Rectal smooth muscle tissue (tissue), 1 donor: ENCODE data around the gene ACP3.

Experiments
- H3K27ac ChIP-seq: one replicate; pipeline ENCODE4 v1.7.0; 2013; ENCODE audit warnings: low read depth, low read length, inconsistent platforms
- H3K27me3 ChIP-seq: one replicate; pipeline ENCODE4 v1.7.0; 2013; ENCODE audit warnings: low read length; ENCODE audit not compliant: control insufficient read depth, insufficient read depth
- H3K36me3 ChIP-seq: one replicate; pipeline ENCODE4 v1.7.0; 2013; ENCODE audit warnings: low read length; ENCODE audit not compliant: control insufficient read depth, insufficient read depth
- H3K4me1 ChIP-seq: one replicate; pipeline ENCODE4 v1.7.0; 2013; ENCODE audit warnings: low read length; ENCODE audit not compliant: control insufficient read depth, insufficient read depth
- H3K4me3 ChIP-seq: one replicate; pipeline ENCODE4 v1.7.0; 2013; ENCODE audit warnings: low read length
- H3K9ac ChIP-seq: one replicate; pipeline ENCODE4 v1.7.0; 2013; ENCODE audit warnings: low read length

Gene ACP3

DNA sequence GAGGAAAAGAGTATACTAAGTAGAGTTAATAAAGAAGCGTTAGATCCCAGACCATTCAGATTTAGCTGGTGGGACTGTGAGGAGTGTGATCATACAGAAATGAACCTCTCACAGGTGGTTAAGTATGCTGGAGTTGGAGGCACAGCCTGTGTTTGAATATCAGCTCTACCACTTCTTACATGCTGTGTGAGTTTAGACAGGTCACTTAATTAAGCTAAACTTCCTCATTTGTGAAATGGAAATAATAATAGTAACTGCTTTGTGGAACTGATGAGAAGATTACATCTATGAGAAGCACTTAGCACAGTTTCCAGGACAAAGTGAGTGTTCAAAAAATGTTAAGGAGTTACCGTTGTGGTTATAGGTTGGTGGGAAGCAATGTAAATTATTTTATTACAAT, 8.4 kb downstream of the ACP3 start:
- H3K36me3 ChIP-seq, result no peaks in the 10 kb centered on the region
- H3K27ac ChIP-seq, result no peak overlapping the region
- no peaks in the 10 kb centered on the region for H3K4me1 ChIP-seq
- no peak overlapping the region for H3K4me3 ChIP-seq
- no peak overlapping the region for H3K9ac ChIP-seq
- no peaks in the 10 kb centered on the region for H3K27me3 ChIP-seq

DNA sequence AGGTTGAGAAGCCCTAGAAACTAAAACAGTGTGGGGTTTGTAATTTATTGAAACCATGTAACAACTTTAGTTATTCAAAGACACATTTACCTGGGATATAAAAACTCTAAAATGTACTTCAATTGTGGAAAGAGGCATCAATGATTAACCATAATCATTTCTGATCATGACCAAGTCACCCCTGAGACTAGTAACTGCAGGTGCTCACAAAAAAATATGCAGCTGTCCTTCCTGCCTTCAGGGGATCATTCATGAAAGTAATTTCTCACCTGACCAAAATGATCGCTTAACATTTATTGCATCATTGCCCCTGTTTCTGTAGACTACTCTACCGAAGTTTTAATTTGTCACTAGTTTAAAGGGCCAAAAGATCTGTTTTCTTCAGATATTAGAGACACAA, 9.0 kb downstream of the ACP3 start:
- Histone ChIP-seq H3K36me3 (no peaks in the 10 kb centered on the region), H3K9ac (no peak overlapping the region)

DNA sequence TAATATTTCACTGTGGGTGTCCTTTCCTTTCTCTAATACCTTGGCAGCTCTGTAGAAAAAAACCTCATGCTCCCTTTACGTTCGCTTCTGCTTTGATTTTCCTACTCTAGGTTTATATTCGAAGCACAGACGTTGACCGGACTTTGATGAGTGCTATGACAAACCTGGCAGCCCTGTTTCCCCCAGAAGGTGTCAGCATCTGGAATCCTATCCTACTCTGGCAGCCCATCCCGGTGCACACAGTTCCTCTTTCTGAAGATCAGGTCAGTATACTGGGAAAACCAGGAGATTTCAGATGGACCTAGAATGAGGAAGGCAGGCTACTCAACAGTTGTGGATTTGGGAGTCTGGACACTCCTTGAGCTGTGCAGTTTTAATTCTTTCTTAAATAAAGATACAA, 14.9 kb downstream of the ACP3 start:
- Histone ChIP-seq H3K36me3 (no peaks in the 10 kb centered on the region), H3K4me1 (no peaks in the 10 kb centered on the region), H3K9ac (no peak overlapping the region), H3K27me3 (no peaks in the 10 kb centered on the region), H3K4me3 (no peak overlapping the region), H3K27ac (no peak overlapping the region)

More for the DNA sequence above, 9.0 kb downstream of the ACP3 start:
- Histone ChIP-seq H3K27ac (no peak overlapping the region), H3K27me3 (no peaks in the 10 kb centered on the region), H3K4me1 (no peaks in the 10 kb centered on the region), H3K4me3 (no peak overlapping the region)

DNA sequence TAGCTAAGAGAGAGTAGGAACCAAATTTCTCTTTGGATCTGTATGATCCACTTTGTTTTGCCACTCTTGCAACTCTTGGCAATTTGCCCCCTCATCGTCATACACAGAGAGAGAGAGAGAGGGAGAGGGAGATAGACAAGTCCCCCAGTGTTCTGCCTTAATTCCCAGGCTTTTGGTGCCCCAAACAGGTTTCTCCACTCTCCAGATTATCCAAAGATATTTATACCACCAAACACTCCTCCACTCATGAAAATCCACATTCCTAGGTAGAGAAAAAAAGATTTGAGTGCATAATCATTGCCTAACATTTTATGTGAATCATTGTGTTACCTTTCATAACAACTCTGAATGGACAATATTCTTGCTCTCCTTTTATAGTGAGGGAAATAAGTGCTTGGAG, 15.3 kb downstream of the ACP3 start:
- Histone ChIP-seq H3K27me3 (no peaks in the 10 kb centered on the region), H3K4me1 (no peaks in the 10 kb centered on the region), H3K27ac (no peak overlapping the region), H3K4me3 (no peak overlapping the region), H3K36me3 (no peaks in the 10 kb centered on the region), H3K9ac (no peak overlapping the region)

DNA sequence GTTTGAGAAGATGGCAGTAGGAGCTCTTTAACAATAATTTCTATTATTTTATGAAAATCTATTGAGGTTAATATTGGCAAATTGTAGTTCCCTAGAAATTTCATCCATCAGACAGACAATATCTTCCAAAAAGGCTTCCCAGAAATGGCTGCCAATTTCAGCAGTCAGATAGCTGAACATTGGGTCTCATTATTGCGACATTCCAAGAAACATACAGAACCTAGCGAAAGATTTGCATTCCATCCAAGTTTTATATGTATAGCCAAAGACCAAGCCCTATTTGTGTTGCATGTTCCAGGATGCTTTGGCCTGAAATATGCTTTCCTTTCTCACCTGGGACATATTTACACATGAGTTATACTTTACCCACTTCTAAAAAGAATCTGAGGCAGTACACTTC, 24.5 kb downstream of the ACP3 start:
- H3K4me1 ChIP-seq, result no peaks in the 10 kb centered on the region

DNA sequence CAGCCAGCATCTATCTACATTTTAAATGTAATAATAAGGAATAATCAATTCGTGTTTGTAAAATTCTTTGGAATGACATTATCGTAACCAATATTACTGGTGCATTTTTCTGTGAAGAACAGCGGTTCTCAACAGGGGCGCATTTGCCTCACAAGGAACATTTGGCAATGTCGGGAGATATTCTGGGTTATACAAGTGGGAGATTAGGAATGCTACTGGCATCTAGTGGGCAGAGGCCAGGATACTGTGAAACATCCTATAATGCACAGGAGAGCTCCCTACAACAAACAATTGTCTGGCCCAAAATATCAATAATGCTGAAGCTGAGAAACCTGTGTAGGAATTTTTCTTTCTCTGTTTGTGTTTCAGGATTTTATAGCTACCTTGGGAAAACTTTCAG, 25.0 kb downstream of the ACP3 start:
- no peaks in the 10 kb centered on the region for H3K27me3 ChIP-seq
- no peak overlapping the region for H3K27ac ChIP-seq
- no peak overlapping the region for H3K9ac ChIP-seq
- H3K36me3 ChIP-seq, result no peaks in the 10 kb centered on the region
- H3K4me1 ChIP-seq, result no peaks in the 10 kb centered on the region
- no peak overlapping the region for H3K4me3 ChIP-seq

More for the DNA sequence above, 24.5 kb downstream of the ACP3 start:
- no peak overlapping the region for H3K9ac ChIP-seq
- H3K27me3 ChIP-seq, result no peaks in the 10 kb centered on the region
- H3K36me3 ChIP-seq, result no peaks in the 10 kb centered on the region
- H3K27ac ChIP-seq, result no peak overlapping the region
- H3K4me3 ChIP-seq, result no peak overlapping the region

DNA sequence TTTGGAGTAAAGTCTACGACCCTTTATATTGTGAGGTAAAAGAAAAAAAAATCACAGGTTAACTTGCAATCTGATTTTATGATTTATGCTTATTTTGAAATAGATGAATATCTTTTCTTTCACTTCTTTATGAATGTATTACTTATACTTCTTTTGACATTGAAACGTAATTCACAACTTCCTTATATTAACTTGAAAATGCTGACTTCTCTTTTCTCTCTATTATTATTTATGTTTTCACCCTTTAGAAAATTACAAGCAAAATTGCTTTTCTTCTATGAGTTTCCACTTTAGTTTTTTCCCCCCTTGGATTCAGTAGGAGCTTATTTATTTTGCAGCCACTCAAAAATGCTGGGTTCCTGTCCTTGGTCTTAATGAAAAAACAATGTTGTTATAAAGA, 25.4 kb downstream of the ACP3 start:
- no peaks in the 10 kb centered on the region for H3K4me1 ChIP-seq
- no peaks in the 10 kb centered on the region for H3K36me3 ChIP-seq
- H3K9ac ChIP-seq, result no peak overlapping the region
- no peak overlapping the region for H3K27ac ChIP-seq
- no peak overlapping the region for H3K4me3 ChIP-seq
- no peaks in the 10 kb centered on the region for H3K27me3 ChIP-seq

DNA sequence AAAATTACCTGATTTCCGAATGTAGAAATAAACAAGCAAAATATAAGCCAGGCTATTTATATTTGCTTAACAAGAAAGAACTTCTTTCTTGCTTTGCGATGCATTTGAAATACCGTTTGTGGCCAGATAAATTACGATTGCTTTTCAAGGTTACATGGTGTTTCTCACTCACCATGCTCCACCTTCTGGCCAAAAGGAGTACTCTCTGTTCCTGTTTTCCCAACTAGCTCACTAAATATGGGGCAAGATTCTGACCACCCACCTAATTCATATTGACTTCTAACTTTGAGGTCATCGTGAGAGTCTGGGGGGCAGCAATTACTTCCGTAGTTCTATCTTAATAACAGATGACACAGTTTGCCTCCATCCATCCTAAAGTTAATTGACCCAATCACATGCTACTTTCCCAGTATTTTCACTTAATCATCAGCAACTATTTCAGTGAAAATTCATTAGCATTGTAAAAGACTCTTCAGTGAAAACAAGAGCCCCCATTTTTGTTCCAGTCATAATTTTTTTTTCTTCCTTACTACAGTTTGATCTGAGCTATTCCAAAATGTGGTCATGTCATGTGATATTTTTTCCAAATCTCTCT, 25.9 kb downstream of the ACP3 start:
- Histone ChIP-seq H3K27ac (no peak overlapping the region), H3K4me3 (no peak overlapping the region)

DNA sequence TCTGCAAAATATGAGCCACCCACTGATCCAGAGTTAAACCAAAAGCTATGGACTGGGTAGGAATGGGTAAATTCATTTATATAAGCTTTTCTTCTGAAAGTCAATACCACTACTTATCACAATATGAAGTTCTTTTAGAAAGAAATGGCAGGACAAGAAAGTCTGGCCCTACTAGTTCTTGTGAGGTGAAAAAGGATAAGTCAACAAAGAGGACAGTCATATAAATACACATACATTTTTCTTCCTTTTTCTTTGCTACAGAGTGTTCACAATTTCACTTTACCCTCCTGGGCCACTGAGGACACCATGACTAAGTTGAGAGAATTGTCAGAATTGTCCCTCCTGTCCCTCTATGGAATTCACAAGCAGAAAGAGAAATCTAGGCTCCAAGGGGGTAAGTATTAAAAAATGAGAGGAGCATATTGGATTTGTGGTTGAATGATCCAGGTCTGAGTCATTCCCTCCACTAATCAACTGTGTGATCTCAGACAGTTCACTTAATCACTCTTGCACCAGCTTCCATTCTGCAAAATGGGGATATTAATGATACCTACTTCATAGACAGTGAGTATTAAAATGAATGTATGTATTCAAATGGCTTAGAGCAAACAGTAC, 27.6 kb downstream of the ACP3 start:
- Histone ChIP-seq H3K9ac (no peak overlapping the region), H3K27ac (no peak overlapping the region), H3K27me3 (no peaks in the 10 kb centered on the region), H3K4me3 (no peak overlapping the region), H3K36me3 (no peaks in the 10 kb centered on the region), H3K4me1 (no peaks in the 10 kb centered on the region)

More for the DNA sequence above, 25.9 kb downstream of the ACP3 start:
- H3K9ac ChIP-seq, result no peak overlapping the region
- H3K36me3 ChIP-seq, result no peaks in the 10 kb centered on the region
- H3K27me3 ChIP-seq, result no peaks in the 10 kb centered on the region
- H3K4me1 ChIP-seq, result no peaks in the 10 kb centered on the region

DNA sequence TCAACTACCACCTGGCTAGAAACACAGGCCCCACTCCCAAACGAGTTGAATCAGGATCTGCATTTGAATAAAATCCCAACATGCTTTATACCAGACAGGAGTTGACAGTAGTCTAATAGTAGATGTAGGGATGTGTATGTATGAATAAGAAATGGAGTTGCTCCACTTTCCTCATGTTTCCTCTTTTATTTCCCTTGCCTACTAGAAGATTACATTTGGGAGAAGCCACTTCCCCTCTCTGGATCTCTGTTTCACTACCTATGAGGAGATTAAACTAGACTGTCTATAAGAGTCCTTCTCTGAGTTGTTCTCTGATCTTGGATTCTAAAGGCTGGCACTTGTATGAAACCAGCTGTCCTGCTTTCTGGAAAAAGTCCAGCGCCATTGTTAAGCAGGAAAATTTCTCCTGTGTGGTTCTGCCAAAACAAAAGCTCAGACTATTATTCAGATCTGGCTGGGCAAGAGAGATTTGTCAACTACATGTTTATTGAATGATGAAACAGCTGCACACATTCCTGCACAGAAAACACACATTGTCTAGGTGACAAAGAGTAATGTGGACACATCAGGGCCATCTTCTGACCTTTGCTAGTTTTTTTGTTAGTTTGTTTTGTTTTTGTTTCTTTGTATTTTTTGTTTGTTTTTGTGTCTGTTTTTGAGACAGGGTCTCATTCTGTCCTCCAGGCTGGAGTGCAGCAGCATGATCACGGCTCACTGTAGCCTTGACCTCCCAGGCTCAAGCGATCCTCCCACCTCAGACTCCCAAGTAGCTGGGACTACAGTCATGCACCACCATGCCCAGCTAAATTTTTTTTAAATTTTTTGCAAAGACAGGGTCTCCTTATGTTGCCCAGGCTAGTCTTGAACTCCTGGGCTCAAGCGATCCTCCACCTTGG, 29.9 kb downstream of the ACP3 start:
- no peaks in the 10 kb centered on the region for H3K4me1 ChIP-seq
- H3K27ac ChIP-seq, result no peak overlapping the region
- no peak overlapping the region for H3K4me3 ChIP-seq
- H3K36me3 ChIP-seq, result no peaks in the 10 kb centered on the region
- H3K27me3 ChIP-seq, result no peaks in the 10 kb centered on the region
- no peak overlapping the region for H3K9ac ChIP-seq

DNA sequence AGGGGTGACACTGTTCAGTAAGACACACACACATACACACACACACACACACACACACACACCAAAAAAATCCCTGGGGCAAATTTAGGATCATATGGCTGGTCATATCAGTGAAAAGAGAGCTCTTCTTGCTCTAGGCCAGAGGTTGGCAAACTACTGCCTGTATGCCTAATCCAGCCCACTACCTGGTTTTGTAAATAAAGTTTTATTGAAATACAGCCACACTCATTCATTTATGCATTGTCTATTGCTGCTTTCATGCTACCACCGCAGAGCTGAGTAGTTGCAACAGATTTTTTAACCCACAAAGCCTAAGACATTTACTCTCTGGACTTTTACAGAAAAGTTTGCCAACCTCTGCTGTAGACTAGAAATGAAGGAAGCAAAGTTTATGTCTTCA, 30.6 kb downstream of the ACP3 start:
- no peaks in the 10 kb centered on the region for H3K27me3 ChIP-seq
- no peaks in the 10 kb centered on the region for H3K4me1 ChIP-seq
- H3K9ac ChIP-seq, result no peak overlapping the region
- no peaks in the 10 kb centered on the region for H3K36me3 ChIP-seq
- H3K27ac ChIP-seq, result no peak overlapping the region
- no peak overlapping the region for H3K4me3 ChIP-seq

DNA sequence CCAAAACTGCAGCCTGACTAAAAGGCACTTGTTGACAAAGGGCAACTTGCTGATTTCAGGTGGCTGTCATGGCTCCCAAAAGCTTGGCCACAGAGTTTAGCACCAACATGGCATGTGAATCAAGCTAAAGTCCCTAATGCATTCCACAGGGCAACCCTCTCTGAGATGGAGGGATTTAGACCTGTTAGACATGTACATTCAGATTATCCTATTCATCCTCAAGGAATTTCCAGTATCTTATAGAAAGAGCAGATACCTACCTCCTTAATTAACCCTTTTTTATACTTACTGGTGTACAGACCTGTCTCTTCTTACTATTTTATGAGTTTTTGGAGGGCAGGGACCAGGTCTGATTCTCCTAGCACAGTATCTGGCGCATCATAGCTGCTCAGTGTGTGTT, 31.3 kb downstream of the ACP3 start:
- Histone ChIP-seq H3K27me3 (no peaks in the 10 kb centered on the region), H3K27ac (no peak overlapping the region), H3K4me1 (no peaks in the 10 kb centered on the region)

More for the DNA sequence above, 31.3 kb downstream of the ACP3 start:
- Histone ChIP-seq H3K36me3 (no peaks in the 10 kb centered on the region), H3K4me3 (no peak overlapping the region), H3K9ac (no peak overlapping the region)
